Natural killer cell (primary cell): ENCODE results near the gene TCF7L1. TPM values are rescaled to one million over a fixed set of nuclear protein-coding genes. Genes with fewer than 3 reads are reported as not detected.

Experiments used
- ATAC-seq, 3 donors: fragments of 150-1000 bp in 2 of 3; fragments of 200-7000 bp in 1 of 3; cut with Tn5 transposase; 1 replicate in 1 of 3; 2 replicates in 2 of 3; pipeline ENCODE4 v1.10.0; 2021; ENCODE audit warnings: mild to moderate bottlenecking in 2 of 3, moderate library complexity in 2 of 3
- DNase-seq, 2 donors: peaks; one replicate each; pipeline versions ENCODE4 v3.0.0 to v3.0.0-alpha.2; 2013 to 2021; ENCODE audit warnings: mixed read lengths in 1 of 2
- H3K27ac ChIP-seq: one replicate; pipeline ENCODE4 v1.5.1; 2013; ENCODE audit warnings: mild to moderate bottlenecking, low read length
- H3K27me3 ChIP-seq: one replicate; pipeline ENCODE4 v1.6.1; 2013; ENCODE audit warnings: low read length; ENCODE audit not compliant: control insufficient read depth, insufficient read depth
- H3K36me3 ChIP-seq: one replicate; pipeline ENCODE4 v1.6.1; 2013; ENCODE audit warnings: low read length; ENCODE audit not compliant: control insufficient read depth, insufficient read depth
- H3K4me1 ChIP-seq: one replicate; pipeline ENCODE4 v1.6.1; 2013; ENCODE audit warnings: low read length; ENCODE audit not compliant: control insufficient read depth, insufficient read depth
- H3K4me3 ChIP-seq: one replicate; pipeline ENCODE4 v1.5.1; 2013; ENCODE audit warnings: low read length
- H3K9me3 ChIP-seq: one replicate; pipeline ENCODE4 v1.6.1; 2013; ENCODE audit warnings: low read length; ENCODE audit not compliant: control insufficient read depth, insufficient read depth
- H3K27ac Mint-ChIP-seq, 2 donors: one replicate each; pipeline ENCODE4 v1.8.0; 2022; ENCODE audit warnings: mild to moderate bottlenecking in 2 of 2, mixed read lengths in 2 of 2, moderate library complexity in 1 of 2
- H3K27me3 Mint-ChIP-seq, 2 donors: one replicate each; pipeline ENCODE4 v1.8.0; 2022; ENCODE audit warnings: low read depth in 2 of 2, mixed read lengths in 2 of 2
- H3K36me3 Mint-ChIP-seq: one replicate; pipeline ENCODE4 v1.8.0; 2022; ENCODE audit warnings: mixed read lengths
- H3K4me1 Mint-ChIP-seq, 2 donors: one replicate each; pipeline ENCODE4 v1.8.0; 2022; ENCODE audit warnings: mixed read lengths in 2 of 2
- H3K4me3 Mint-ChIP-seq: one replicate; pipeline ENCODE4 v1.8.0; 2022; ENCODE audit warnings: mild to moderate bottlenecking, moderate library complexity, mixed read lengths
- H3K9me3 Mint-ChIP-seq, 2 donors: one replicate each; pipeline ENCODE4 v1.8.0; 2022; ENCODE audit warnings: mixed read lengths in 2 of 2
- CTCF ChIP-seq: fragments of 200-600 bp; IDR thresholded peaks from one replicate; pipeline ENCODE4 v1.8.0; 2022; ENCODE audit warnings: antibody characterized with exemption
- WGBS: methylation state at CpG from one replicate; pipeline ENCODE4 v1.1.7; 2013; ENCODE audit warnings: missing lambda C conversion rate; ENCODE audit not compliant: insufficient coverage; 5-methylcytosine and 5-hydroxymethylcytosine counted together
- intact Hi-C: fragments of 100-400 bp; cut with micrococcal nuclease; formaldehyde crosslinking; loops from one replicate; pipeline ENCODE4 v1.14.2; 2022
- total RNA-seq, 4 donors: library from RNA; stranded (reverse); fragments of 120-200 nt in 1 of 4; gene quantifications; one replicate each; pipeline versions ENCODE4 v1.2.3 to v1.2.4, GENCODE V29; 2013 to 2022

TCF7L1 gene
- total RNA-seq, 3 donors from 2014 or later (not counting 1 experiment from before 2014, with no cell fraction given) = not detected

- H3K27me3 ChIP-seq = no peaks in the 10 kb centered on the region
- no peak overlapping the region for H3K4me3 ChIP-seq
- Mint-ChIP-seq H3K9me3 (no peaks in the 10 kb centered on the region), H3K36me3 (no peaks in the 10 kb centered on the region), H3K27me3 (peaks cover 20 to 34% of the 10 kb centered on the region in 2 donors), H3K4me1 (no peaks in the 10 kb centered on the region), H3K27ac (no peak overlapping the region), H3K4me3 (no peak overlapping the region)
- no peak for TF ChIP-seq CTCF
- H3K9me3 ChIP-seq = no peaks in the 10 kb centered on the region
- ATAC-seq (no peak), DNase-seq (no peak)
- intact Hi-C loops = no loop called here
- H3K27ac ChIP-seq = no peak overlapping the region
- no peaks in the 10 kb centered on the region for H3K4me1 ChIP-seq
- 69% methylated on average over 3 of the region's 3 CpGs for whole genome bisulfite sequencing
- H3K36me3 ChIP-seq = no peaks in the 10 kb centered on the region
Observed at GRCh38 chr2:85212841-85213240, 79.6 kb downstream of the TCF7L1 start.

- WGBS = 54% methylated on average over 2 of the region's 2 CpGs
- Histone ChIP-seq H3K4me3 (no peak overlapping the region), H3K27ac (no peak overlapping the region), H3K9me3 (no peaks in the 10 kb centered on the region), H3K27me3 (no peaks in the 10 kb centered on the region), H3K36me3 (no peaks in the 10 kb centered on the region), H3K4me1 (no peaks in the 10 kb centered on the region)
- intact Hi-C loops = no loop called here
- no peaks in the 10 kb centered on the region for H3K9me3 Mint-ChIP-seq
- no peaks in the 10 kb centered on the region for H3K4me1 Mint-ChIP-seq
- no peak overlapping the region for H3K4me3 Mint-ChIP-seq
- TF ChIP-seq CTCF = no peak
- ATAC-seq = no peak
- H3K27ac Mint-ChIP-seq = no peak overlapping the region
- H3K27me3 Mint-ChIP-seq = peaks cover 20 to 34% of the 10 kb centered on the region in 2 donors
- no peaks in the 10 kb centered on the region for H3K36me3 Mint-ChIP-seq
- no peak for DNase-seq
Observed at GRCh38 chr2:85213404-85213803, 80.2 kb downstream of the TCF7L1 start.

- intact Hi-C loops = no loop called here
Observed at GRCh38 chr2:85213901-85214512, 80.8 kb downstream of the TCF7L1 start.

More at GRCh38 chr2:85213901-85214512, 80.8 kb downstream of the TCF7L1 start:
- H3K4me1 Mint-ChIP-seq = no peaks in the 10 kb centered on the region
- H3K36me3 ChIP-seq = no peaks in the 10 kb centered on the region
- no peak overlapping the region for H3K27ac ChIP-seq
- H3K27ac Mint-ChIP-seq = no peak overlapping the region
- H3K27me3 ChIP-seq = no peaks in the 10 kb centered on the region
- H3K4me1 ChIP-seq = no peaks in the 10 kb centered on the region
- whole genome bisulfite sequencing = 68% methylated on average over 13 of the region's 15 CpGs
- no peaks in the 10 kb centered on the region for H3K36me3 Mint-ChIP-seq
- DNase-seq (no peak), ATAC-seq (no peak)
- no peak overlapping the region for H3K4me3 ChIP-seq
- H3K27me3 Mint-ChIP-seq = peaks cover 22 to 34% of the 10 kb centered on the region in 2 donors
- H3K9me3 Mint-ChIP-seq = no peaks in the 10 kb centered on the region
- no peak overlapping the region for H3K4me3 Mint-ChIP-seq
- no peak for TF ChIP-seq CTCF
- H3K9me3 ChIP-seq = no peaks in the 10 kb centered on the region
